GM12878 (cell line): ENCODE results near the gene COMMD10.

Experiments
- CREM ChIP-seq: IDR thresholded peaks from 2 replicates; pipeline ENCODE4 v1.6.1; 2014; ENCODE audit warnings: antibody characterized with exemption, low read depth
- CTCF ChIP-seq, 3 experiments: IDR thresholded peaks in 2 of 3; conservative IDR thresholded peaks in 1 of 3; 2 replicates each; pipeline ENCODE4 v1.5.1; 2011; ENCODE audit warnings: low read depth in 3 of 3, low read length in 3 of 3, mild to moderate bottlenecking in 3 of 3, control low read depth in 2 of 3, moderate library complexity in 2 of 3, inconsistent platforms in 1 of 3, mixed read lengths in 1 of 3; ENCODE audit not compliant: control insufficient read depth in 2 of 3, insufficient read depth in 1 of 3; ENCODE audit errors: extremely low read depth in 1 of 3
- IRF3 ChIP-seq: fragments of 450-650 bp; IDR thresholded peaks from 2 replicates; pipeline ENCODE4 v1.6.1; 2014; ENCODE audit warnings: mild to moderate bottlenecking
- POLR2A ChIP-seq: IDR thresholded peaks from 2 replicates; pipeline ENCODE4 v1.6.1; 2011; ENCODE audit warnings: low read depth, mild to moderate bottlenecking, low read length
- TCF12 ChIP-seq: IDR thresholded peaks from 2 replicates; pipeline ENCODE4 v1.6.1; 2011; ENCODE audit warnings: low read depth, mild to moderate bottlenecking, low read length

- TF ChIP-seq IRF3: no peak
- TF ChIP-seq CTCF (IDR thresholded peaks at IDR 0.05 in 2 of 3, conservative IDR thresholded peaks at IDR 0.05 in 1 of 3; ENCODE audit: control insufficient read depth in 2 of 3, extremely low read depth in 1 of 3, insufficient read depth in 1 of 3, low read depth in 3 of 3, low read length in 3 of 3): no peak
- no peak for TF ChIP-seq TCF12
- no peak for TF ChIP-seq POLR2A
- no peak for TF ChIP-seq CREM
These were observed 164.8 kb downstream of the COMMD10 start for GRCh38 chr5:116249648-116250047.
